ENCODE measurements around the gene OBP2A. TPM values are rescaled to one million over a fixed set of nuclear protein-coding genes. Genes with fewer than 3 reads are reported as not detected.

Gene OBP2A
- polyA plus RNA-seq, 1 donor (not counting 4 experiments of a cell fraction or from before 2014, with no cell fraction given), result not detected

- no peaks in the 10 kb centered on the region for H3K79me2 ChIP-seq (ENCODE audit: control insufficient read depth, insufficient read depth, low read length)
- H2AFZ ChIP-seq (ENCODE audit: control insufficient read depth, low read length), result no peak overlapping the region
- H3K9me3 ChIP-seq (ENCODE audit: control insufficient read depth, low read depth, low read length), result no peaks in the 10 kb centered on the region
- FAIRE-seq, result no peak
- H3K9me1 ChIP-seq (ENCODE audit: control insufficient read depth, extremely low read depth, insufficient read depth, low read length), result no peaks in the 10 kb centered on the region
- H4K20me1 ChIP-seq (ENCODE audit: control insufficient read depth, extremely low read depth, insufficient read depth, low read length), result no peaks in the 10 kb centered on the region
- no peak overlapping the region for H3K9ac ChIP-seq (ENCODE audit: control insufficient read depth, extremely low read depth, insufficient read depth, low read length)
- H3K4me2 ChIP-seq (ENCODE audit: control insufficient read depth, extremely low read depth, insufficient read depth, low read depth, low read length), result no peak overlapping the region
- H3K4me3 ChIP-seq (ENCODE audit: control insufficient read depth in 2 of 3, extremely low read depth in 1 of 3, insufficient read depth in 2 of 3, low read depth in 1 of 3, low read length in 3 of 3), result no peak overlapping the region
- dilution Hi-C loops (cut with MboI; ENCODE audit: extremely low pct_ligation_motif_present, low sequenced_read_pairs), result no loop called here
- H3K27me3 ChIP-seq (ENCODE audit: control insufficient read depth, extremely low read depth, insufficient read depth, low read length), result no peaks in the 10 kb centered on the region
- H3K4me1 ChIP-seq (ENCODE audit: control insufficient read depth, extremely low read depth, insufficient read depth, low read length), result no peaks in the 10 kb centered on the region
- DNase-seq (ENCODE audit: low read depth, low spot score), result no peak
- TF ChIP-seq EZH2 (IDR thresholded peaks at IDR 0.05; ENCODE audit: low read length) (no peak), CTCF (optimal IDR thresholded peaks at IDR 0.05 in 1 of 3, IDR thresholded peaks at IDR 0.05 in 1 of 3, conservative IDR thresholded peaks at IDR 0.05 in 1 of 3; ENCODE audit: extremely low read depth in 1 of 3, insufficient read depth in 2 of 3, low read length in 3 of 3) (no peak)
- no peak overlapping the region for H3K27ac ChIP-seq (ENCODE audit: control insufficient read depth, insufficient read depth, low read length)
- H3K36me3 ChIP-seq (ENCODE audit: control insufficient read depth in 2 of 2, extremely low read depth in 1 of 2, insufficient read depth in 2 of 2, low read length in 2 of 2), result no peaks in the 10 kb centered on the region
These were observed 40.7 kb downstream of the OBP2A start for GRCh38 chr9:135586601-135587109.

GRCh38 chr9:135587658-135588057, 41.7 kb downstream of the OBP2A start:
- Histone ChIP-seq H3K9ac (ENCODE audit: control insufficient read depth, extremely low read depth, insufficient read depth, low read length) (no peak overlapping the region), H3K27ac (ENCODE audit: control insufficient read depth, insufficient read depth, low read length) (no peak overlapping the region), H3K36me3 (ENCODE audit: control insufficient read depth in 2 of 2, extremely low read depth in 1 of 2, insufficient read depth in 2 of 2, low read length in 2 of 2) (no peaks in the 10 kb centered on the region), H3K9me3 (ENCODE audit: control insufficient read depth, low read depth, low read length) (no peaks in the 10 kb centered on the region), H3K4me1 (ENCODE audit: control insufficient read depth, extremely low read depth, insufficient read depth, low read length) (no peaks in the 10 kb centered on the region), H3K4me2 (ENCODE audit: control insufficient read depth, extremely low read depth, insufficient read depth, low read depth, low read length) (no peak overlapping the region), H3K79me2 (ENCODE audit: control insufficient read depth, insufficient read depth, low read length) (no peaks in the 10 kb centered on the region), H3K9me1 (ENCODE audit: control insufficient read depth, extremely low read depth, insufficient read depth, low read length) (no peaks in the 10 kb centered on the region), H3K27me3 (ENCODE audit: control insufficient read depth, extremely low read depth, insufficient read depth, low read length) (no peaks in the 10 kb centered on the region), H3K4me3 (ENCODE audit: control insufficient read depth in 2 of 3, extremely low read depth in 1 of 3, insufficient read depth in 2 of 3, low read depth in 1 of 3, low read length in 3 of 3) (no peak overlapping the region), H2AFZ (ENCODE audit: control insufficient read depth, low read length) (no peak overlapping the region), H4K20me1 (ENCODE audit: control insufficient read depth, extremely low read depth, insufficient read depth, low read length) (no peaks in the 10 kb centered on the region)
- dilution Hi-C loops (cut with MboI; ENCODE audit: extremely low pct_ligation_motif_present, low sequenced_read_pairs), result no loop called here
- no peak for FAIRE-seq
- TF ChIP-seq EZH2 (IDR thresholded peaks at IDR 0.05; ENCODE audit: low read length) (no peak), CTCF (optimal IDR thresholded peaks at IDR 0.05 in 1 of 3, IDR thresholded peaks at IDR 0.05 in 1 of 3, conservative IDR thresholded peaks at IDR 0.05 in 1 of 3; ENCODE audit: extremely low read depth in 1 of 3, insufficient read depth in 2 of 3, low read length in 3 of 3) (no peak)
- DNase-seq (ENCODE audit: low read depth, low spot score), result no peak
